Liver (tissue), 3 donors: ENCODE measurements around the gene SUZ12.
"Not testable (repeated sequence)": the region's sequence is repeated elsewhere in the genome, so short reads cannot be mapped to it uniquely, and the experiment has no call there.

Experiments
- GABPA ChIP-seq, 2 donors: IDR thresholded peaks in 1 of 2; conservative IDR thresholded peaks in 1 of 2; 2 replicates each; pipeline ENCODE4 v1.6.1; 2016; ENCODE audit warnings: antibody characterized with exemption in 2 of 2, mild to moderate bottlenecking in 1 of 2, moderate library complexity in 1 of 2
- HNF4A ChIP-seq, 2 donors: conservative IDR thresholded peaks; 2 replicates each; pipeline ENCODE4 v1.6.1; 2016; ENCODE audit warnings: antibody characterized with exemption in 2 of 2, mild to moderate bottlenecking in 2 of 2
- HNF4G ChIP-seq: IDR thresholded peaks from 2 replicates; pipeline ENCODE4 v1.6.1; 2016; ENCODE audit warnings: antibody characterized with exemption
- JUND ChIP-seq, 2 donors: IDR thresholded peaks; 2 replicates each; pipeline ENCODE4 v1.6.1; 2016; ENCODE audit warnings: antibody characterized with exemption in 2 of 2
- RAD21 ChIP-seq, 2 donors: IDR thresholded peaks; 2 replicates each; pipeline ENCODE4 v1.6.1; 2016; ENCODE audit warnings: antibody characterized with exemption in 2 of 2, mild to moderate bottlenecking in 2 of 2
- SP1 ChIP-seq: IDR thresholded peaks from 2 replicates; pipeline ENCODE4 v1.6.1; 2018; ENCODE audit warnings: antibody characterized with exemption, mild to moderate bottlenecking
- TAF1 ChIP-seq: conservative IDR thresholded peaks from 2 replicates; pipeline ENCODE4 v1.6.1; 2016; ENCODE audit warnings: antibody characterized with exemption, mild to moderate bottlenecking
- YY1 ChIP-seq: IDR thresholded peaks from 2 replicates; pipeline ENCODE4 v1.6.1; 2016; ENCODE audit warnings: antibody characterized with exemption, mild to moderate bottlenecking
- TF ChIP-seq, protein P1 (sequence below): fragments of 150-350 bp; IDR thresholded peaks from 2 replicates; pipeline ENCODE4 v1.5.1; 2017; ENCODE audit warnings: improper control_type of control experiment, low read depth, low read length; ENCODE audit not compliant: missing input control
- TF ChIP-seq, protein P2 (sequence below): IDR thresholded peaks from 2 replicates; pipeline ENCODE4 v1.6.1; 2016; ENCODE audit warnings: antibody characterized with exemption
- TF ChIP-seq, protein P3 (sequence below): IDR thresholded peaks from 2 replicates; pipeline ENCODE4 v1.6.1; 2016; ENCODE audit warnings: antibody characterized with exemption
- TF ChIP-seq, protein P4 (sequence below): IDR thresholded peaks from 2 replicates; pipeline ENCODE4 v1.6.1; 2016; ENCODE audit warnings: antibody characterized with exemption, mild to moderate bottlenecking
- TF ChIP-seq, protein P5 (sequence below): IDR thresholded peaks from 2 replicates; pipeline ENCODE4 v1.6.1; 2016; ENCODE audit warnings: antibody characterized with exemption
- donor health status: healthy.
- donor health status: healthy.

DNA sequence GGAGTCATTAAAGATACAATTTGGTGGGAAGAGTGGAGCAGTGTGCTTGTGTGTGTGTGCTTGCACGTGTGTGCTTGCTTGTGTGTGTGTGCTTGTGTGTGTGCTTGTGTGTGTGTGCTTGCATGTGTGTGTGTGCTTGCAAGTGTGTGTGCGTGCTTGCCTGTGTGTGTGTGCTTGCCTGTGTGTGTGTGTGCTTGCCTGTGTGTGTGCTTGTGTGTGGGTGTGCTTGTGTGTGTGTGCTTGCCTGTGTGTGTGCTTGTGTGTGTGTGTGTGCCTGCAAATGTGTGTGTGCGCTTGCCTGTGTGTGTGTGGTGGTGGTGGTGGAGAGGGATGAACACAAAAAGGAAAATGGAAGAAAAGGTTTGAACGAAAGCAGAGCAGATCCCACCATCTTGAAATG is 90.5 kb downstream of the SUZ12 start:
- not testable (repeated sequence) for TF ChIP-seq SP1; GABPA (IDR thresholded peaks at IDR 0.05 in 1 of 2, conservative IDR thresholded peaks at IDR 0.05 in 1 of 2); TAF1; JUND (IDR thresholded peaks at IDR 0.05); HNF4G; RAD21 (IDR thresholded peaks at IDR 0.05); YY1; HNF4A (conservative IDR thresholded peaks at IDR 0.05)
- TF ChIP-seq, protein P1, sequence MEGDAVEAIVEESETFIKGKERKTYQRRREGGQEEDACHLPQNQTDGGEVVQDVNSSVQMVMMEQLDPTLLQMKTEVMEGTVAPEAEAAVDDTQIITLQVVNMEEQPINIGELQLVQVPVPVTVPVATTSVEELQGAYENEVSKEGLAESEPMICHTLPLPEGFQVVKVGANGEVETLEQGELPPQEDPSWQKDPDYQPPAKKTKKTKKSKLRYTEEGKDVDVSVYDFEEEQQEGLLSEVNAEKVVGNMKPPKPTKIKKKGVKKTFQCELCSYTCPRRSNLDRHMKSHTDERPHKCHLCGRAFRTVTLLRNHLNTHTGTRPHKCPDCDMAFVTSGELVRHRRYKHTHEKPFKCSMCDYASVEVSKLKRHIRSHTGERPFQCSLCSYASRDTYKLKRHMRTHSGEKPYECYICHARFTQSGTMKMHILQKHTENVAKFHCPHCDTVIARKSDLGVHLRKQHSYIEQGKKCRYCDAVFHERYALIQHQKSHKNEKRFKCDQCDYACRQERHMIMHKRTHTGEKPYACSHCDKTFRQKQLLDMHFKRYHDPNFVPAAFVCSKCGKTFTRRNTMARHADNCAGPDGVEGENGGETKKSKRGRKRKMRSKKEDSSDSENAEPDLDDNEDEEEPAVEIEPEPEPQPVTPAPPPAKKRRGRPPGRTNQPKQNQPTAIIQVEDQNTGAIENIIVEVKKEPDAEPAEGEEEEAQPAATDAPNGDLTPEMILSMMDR: not testable (repeated sequence)
- TF ChIP-seq, protein P2, sequence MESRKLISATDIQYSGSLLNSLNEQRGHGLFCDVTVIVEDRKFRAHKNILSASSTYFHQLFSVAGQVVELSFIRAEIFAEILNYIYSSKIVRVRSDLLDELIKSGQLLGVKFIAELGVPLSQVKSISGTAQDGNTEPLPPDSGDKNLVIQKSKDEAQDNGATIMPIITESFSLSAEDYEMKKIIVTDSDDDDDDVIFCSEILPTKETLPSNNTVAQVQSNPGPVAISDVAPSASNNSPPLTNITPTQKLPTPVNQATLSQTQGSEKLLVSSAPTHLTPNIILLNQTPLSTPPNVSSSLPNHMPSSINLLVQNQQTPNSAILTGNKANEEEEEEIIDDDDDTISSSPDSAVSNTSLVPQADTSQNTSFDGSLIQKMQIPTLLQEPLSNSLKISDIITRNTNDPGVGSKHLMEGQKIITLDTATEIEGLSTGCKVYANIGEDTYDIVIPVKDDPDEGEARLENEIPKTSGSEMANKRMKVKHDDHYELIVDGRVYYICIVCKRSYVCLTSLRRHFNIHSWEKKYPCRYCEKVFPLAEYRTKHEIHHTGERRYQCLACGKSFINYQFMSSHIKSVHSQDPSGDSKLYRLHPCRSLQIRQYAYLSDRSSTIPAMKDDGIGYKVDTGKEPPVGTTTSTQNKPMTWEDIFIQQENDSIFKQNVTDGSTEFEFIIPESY: not testable (repeated sequence)
- TF ChIP-seq, protein P3, sequence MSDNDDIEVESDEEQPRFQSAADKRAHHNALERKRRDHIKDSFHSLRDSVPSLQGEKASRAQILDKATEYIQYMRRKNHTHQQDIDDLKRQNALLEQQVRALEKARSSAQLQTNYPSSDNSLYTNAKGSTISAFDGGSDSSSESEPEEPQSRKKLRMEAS: not testable (repeated sequence)
- TF ChIP-seq, protein P4, sequence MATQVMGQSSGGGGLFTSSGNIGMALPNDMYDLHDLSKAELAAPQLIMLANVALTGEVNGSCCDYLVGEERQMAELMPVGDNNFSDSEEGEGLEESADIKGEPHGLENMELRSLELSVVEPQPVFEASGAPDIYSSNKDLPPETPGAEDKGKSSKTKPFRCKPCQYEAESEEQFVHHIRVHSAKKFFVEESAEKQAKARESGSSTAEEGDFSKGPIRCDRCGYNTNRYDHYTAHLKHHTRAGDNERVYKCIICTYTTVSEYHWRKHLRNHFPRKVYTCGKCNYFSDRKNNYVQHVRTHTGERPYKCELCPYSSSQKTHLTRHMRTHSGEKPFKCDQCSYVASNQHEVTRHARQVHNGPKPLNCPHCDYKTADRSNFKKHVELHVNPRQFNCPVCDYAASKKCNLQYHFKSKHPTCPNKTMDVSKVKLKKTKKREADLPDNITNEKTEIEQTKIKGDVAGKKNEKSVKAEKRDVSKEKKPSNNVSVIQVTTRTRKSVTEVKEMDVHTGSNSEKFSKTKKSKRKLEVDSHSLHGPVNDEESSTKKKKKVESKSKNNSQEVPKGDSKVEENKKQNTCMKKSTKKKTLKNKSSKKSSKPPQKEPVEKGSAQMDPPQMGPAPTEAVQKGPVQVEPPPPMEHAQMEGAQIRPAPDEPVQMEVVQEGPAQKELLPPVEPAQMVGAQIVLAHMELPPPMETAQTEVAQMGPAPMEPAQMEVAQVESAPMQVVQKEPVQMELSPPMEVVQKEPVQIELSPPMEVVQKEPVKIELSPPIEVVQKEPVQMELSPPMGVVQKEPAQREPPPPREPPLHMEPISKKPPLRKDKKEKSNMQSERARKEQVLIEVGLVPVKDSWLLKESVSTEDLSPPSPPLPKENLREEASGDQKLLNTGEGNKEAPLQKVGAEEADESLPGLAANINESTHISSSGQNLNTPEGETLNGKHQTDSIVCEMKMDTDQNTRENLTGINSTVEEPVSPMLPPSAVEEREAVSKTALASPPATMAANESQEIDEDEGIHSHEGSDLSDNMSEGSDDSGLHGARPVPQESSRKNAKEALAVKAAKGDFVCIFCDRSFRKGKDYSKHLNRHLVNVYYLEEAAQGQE: not testable (repeated sequence)
- TF ChIP-seq, protein P5, sequence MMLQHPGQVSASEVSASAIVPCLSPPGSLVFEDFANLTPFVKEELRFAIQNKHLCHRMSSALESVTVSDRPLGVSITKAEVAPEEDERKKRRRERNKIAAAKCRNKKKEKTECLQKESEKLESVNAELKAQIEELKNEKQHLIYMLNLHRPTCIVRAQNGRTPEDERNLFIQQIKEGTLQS: not testable (repeated sequence)
